GM19238 (cell line): ENCODE results near the gene WDTC1.

Experiments
- DNase-seq: peaks from one replicate; pipeline ENCODE4 v3.0.0; 2011; ENCODE audit warnings: low spot score; ENCODE audit not compliant: insufficient read length

Gene WDTC1

DNA sequence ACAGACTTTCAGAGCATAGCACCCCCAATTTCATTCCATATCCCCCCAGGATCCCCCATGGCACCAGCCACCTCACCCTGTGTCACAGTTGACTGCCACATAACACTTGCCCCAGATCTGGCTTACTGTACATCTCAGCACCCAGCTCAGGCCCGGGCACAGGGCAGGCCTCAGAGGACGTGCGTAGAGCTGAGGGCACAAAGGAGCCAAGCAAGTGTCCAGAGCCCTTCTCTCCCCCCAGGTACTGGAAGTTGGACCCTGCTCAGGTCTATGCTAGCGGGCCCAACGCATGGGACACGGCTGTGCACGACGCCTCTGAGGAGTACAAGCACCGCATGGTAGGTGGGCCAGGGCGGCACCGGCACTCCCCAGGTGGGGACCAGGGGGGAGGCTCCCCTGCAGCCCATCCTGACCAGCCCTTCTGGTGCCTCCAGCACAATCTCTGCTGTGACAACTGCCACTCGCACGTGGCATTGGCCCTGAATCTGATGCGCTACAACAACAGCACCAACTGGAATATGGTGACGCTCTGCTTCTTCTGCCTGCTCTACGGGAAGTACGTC lies 99.4 kb downstream of the WDTC1 start:
- DNase-seq: no peak

DNA sequence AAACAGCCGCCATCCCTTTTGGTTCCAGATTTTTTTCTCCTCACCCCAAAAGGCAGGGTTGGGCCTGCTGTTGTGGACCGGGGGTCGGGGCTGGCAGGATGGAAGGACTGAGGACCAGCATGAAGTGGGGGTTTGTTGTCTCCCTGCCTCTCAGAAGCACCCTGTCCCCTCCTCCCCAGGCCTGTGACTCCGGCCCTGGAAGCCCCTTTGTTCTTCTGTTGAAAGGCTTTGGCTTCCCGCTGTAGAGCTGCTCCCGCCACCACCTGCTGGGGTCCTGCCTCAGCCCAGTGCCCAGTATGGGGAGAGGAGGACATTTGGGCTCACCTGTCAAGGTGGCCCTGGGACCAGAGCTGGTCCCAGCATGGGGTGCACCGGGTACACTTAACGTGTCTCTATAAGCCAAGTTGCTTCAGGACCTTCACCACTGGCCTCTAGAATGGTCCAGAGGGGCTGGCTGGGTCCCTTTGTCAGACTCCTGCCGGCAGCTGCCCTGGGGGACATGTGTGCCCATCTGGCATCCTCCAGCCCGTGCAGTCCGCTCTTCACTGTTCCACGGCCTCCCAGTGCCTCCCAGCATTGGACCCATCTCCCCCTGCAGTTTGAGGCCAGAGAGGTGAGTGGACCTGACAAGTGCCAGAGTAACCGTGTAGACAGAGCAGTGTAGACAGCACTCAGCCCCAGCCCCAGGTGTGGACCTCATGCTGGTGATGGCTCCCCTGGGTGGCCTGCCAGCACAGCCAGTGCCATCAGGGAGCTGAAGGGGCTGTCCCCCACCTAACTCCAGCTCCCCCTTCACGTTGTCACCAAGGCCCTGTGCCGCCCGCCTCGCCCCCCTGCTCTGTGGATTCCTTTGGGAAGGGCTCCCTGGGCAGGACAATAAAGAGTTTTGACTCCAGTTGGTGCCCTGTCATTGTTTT lies 101.3 kb downstream of the WDTC1 start:
- DNase-seq: no peak

DNA sequence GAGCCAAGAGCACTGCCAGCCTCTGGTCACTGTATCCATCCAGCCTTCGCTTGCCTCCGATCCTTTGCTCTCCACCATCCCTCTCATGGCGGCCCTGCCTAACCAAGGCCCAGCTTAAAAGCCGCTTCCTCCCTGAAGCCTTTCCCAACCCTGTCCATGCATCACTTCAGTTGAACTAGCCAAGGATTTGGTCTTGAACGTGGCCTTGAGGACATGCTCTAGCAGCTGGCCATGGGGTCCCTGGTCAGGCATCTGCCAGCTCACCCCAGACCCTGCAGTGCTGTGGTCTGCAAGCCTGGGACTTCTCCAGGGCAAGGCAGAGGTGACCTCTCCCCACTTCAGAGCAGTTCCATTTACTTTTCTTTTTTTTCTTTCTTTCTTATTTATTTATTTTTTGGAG lies 102.3 kb downstream of the WDTC1 start:
- DNase-seq: no peak

DNA sequence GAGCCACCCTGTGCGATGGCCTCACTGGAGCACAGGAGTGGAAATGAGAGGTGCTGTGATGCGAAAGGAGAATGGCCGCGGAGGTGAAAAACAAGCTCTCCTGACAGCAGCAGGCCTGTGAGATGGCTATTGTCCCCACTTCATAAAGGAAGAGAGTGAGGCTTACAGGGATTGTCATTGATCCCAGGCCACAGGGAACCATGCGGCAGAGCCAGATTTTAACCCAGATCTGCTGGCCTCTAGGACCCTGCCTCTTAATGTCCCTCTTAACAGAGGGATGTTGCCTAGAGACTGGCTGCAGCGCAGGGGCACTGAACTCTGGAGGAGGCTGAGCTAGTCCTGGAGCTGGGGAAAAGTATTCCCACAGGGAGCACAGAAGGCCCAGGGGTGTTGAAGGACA lies 104.3 kb downstream of the WDTC1 start:
- no peak for DNase-seq

DNA sequence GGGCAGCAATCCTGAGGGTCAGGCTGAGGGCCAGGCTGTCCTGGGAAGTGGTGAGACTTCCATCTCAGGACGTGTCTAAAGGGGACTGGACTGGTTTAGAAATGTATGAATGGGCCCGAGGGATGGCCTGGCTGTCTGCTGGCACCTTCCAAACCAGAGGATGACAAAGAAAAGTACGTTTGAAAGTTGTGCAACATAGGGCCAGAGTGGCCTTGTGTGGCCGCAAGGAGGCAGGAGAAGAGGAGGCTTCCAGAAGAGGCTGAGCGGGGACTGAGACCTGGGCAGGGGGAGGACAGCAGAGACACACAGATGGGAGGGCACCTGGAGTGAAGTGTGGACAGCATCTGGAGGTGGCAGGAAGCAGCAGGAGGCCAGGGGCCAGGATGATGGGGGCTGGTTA lies 104.8 kb downstream of the WDTC1 start:
- no peak for DNase-seq

DNA sequence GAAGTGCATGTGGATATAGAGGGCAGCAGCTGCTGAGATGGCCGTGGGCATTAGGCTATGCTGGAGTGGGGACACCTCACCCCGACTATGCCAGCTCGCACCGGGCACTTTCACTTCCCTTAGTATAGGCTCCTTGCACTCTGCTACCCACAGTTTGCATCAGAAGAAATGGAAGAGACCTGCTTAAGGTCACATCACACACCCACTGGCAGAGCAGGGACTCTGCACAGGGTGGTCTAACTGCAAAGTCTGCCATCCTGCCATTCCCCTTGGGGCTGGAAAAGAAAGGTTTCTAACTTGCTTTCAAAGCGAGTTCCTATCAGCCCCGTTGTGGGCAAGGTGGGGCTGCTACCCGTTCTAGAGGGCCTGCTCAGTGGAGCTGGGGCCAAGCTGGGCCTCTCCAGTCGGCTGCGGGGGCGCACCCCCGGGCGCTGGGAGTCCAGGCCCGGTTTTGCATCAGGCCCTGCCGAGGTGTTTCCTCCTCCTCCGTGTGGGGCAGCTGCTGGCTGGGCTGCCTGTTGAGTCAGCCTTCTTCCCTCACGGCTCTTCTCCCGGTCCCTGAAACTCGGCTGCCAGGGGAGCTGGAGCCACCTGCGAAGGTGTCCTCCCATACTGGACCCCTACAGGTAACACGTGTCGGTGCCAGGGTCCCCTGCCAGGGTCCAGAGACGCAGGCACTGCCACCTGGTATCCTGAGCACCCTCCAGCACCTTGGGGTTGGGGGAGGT lies 107.3 kb downstream of the WDTC1 start, which contains the start of gene SYTL1:
Gene SYTL1, plus strand, starts transcription at position 498 of the 728 bp plus-strand sequence. CDS start 3,313 bp downstream, outside the sequence.
- DNase-seq: peak; percentile 90

DNA sequence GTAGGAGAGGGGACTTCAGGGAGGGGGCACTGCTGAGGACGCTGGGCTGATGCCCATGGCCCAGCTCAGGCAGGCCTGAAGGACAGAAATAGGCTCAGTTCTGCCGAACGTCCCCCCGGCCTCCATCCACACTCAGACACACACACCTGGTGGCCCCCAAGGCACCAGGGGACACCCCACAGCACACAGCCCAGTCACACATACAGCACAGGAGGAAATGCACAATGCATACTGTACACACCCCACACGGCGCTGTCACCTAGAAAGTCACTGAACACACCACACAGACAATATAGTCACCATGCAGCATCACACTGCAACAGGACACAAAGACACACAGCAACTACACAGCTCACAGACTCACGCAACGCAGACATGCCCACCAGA lies 108.0 kb downstream of the WDTC1 start:
- DNase-seq: no peak

DNA sequence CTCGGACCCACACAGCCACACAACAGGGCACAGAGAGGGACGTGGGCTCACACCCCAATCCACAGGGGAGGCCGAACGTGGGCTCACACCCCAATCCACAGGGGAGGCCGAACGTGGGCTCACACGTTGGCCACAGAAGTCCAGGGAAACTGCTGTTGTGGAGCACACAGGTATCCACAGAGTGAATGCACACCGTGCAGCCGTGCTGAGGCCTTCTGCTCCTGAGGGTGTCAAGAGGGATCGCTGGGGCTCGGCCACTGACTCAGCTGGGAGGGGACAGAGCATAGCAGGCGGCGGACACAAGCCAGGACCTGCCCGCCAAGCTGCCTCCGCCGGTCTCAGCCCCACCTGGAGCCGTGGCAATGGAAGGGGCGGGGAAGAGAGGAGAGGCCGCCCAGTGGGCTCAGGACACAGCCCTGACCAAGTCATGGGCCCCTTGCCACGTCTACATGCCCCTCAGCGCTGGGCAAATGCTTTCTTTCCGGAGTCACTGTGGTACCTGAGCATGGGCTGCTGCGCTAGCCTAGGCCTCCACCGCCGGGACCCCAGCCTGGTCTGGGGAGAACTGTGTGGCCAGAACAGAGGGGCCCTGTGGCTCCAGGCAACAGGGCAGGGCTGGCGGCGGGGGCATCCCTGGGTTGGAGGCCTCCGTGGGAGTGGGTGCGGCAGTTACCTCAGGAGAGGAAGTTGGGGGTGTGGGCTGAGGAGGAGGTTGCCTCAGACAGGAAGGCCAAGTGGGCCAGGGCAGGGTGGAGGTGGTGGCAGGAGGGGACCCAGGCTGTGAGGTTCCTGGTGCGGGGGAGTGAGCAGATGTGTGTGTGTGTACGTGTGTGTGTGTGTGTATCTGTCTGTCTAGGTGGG lies 108.6 kb downstream of the WDTC1 start:
- DNase-seq: peak; percentile 65

DNA sequence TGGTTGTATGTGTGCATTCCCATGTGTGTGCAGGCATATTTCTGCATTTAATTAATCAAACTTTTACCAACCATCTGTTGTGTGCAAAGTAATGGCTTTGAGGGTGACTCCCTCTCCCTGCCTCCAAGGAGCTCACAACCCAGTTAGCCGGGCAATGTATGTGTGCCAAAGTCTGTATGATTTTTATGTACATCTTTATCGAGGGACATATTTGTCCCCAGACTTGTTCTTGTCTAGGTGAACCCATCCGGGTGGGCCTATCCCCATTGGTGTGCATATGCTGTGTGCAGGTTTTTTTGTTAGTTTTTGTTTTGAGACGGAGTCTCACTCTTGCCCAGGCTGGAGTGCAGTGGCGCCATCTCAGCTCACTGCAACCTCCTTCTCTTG lies 109.2 kb downstream of the WDTC1 start:
- DNase-seq: no peak

DNA sequence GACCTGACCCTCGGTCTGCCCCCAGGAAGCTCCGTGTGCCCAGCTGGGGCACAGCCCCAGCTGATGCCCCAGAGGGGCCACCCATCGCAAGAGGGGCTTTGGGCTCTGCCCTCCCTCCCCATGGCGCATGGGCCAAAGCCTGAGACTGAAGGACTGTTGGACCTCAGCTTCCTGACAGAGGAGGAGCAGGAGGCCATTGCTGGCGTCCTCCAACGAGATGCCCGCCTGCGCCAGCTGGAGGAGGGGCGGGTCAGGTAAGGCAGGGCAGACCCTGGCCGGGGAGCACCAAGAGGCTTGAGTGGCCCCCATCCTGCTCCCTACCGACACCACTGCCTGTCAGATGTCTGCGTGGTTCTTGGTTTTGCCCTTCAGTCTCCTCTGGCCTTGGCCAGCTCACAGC lies 110.8 kb downstream of the WDTC1 start:
- no peak for DNase-seq

DNA sequence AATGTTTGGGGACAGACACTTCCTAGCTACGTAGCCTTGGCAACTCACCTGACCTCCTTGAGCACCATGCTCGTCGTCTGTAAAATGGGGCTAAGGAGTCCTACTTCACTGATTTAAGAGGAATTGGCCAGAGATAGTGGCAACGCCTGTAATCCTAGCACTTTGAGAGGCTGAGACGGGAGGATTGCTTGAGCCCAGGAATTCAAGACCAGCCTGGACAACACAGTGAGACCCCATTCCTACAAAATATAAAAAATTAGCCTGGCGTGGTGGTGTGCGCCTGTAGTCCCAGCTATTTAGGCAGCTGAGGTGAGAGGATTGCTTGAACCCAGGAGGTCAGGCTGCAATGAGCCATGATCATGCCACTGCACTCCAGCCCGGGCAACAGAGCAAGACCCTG lies 111.9 kb downstream of the WDTC1 start:
- DNase-seq: no peak

DNA sequence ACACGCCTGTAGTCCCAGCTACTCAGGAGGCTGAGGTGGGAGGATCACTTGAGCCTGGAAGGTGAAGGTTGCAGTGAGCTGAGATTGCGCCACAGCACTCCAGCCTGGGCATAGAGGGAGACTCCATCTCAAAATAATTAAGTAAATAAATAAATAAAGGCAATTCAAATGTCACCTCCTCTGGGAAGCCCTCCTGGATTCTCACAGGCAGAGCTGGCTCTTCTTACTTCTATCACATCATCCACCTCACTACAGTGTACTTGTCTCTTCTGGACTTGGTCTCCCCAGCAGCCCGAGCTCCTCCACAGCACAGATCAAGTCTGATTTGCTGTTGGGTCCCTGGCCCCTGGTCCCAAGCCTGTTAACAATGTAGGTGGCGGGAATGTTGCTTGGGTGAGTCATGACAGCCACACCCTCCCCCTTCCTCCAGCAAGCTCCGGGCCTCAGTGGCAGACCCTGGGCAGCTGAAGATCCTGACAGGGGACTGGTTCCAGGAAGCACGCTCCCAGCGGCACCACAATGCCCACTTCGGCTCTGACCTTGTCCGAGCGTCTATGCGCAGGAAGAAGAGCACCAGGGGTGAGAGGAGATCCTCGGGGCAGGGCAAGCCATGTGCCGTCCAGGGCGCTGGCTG lies 112.7 kb downstream of the WDTC1 start:
- no peak for DNase-seq

DNA sequence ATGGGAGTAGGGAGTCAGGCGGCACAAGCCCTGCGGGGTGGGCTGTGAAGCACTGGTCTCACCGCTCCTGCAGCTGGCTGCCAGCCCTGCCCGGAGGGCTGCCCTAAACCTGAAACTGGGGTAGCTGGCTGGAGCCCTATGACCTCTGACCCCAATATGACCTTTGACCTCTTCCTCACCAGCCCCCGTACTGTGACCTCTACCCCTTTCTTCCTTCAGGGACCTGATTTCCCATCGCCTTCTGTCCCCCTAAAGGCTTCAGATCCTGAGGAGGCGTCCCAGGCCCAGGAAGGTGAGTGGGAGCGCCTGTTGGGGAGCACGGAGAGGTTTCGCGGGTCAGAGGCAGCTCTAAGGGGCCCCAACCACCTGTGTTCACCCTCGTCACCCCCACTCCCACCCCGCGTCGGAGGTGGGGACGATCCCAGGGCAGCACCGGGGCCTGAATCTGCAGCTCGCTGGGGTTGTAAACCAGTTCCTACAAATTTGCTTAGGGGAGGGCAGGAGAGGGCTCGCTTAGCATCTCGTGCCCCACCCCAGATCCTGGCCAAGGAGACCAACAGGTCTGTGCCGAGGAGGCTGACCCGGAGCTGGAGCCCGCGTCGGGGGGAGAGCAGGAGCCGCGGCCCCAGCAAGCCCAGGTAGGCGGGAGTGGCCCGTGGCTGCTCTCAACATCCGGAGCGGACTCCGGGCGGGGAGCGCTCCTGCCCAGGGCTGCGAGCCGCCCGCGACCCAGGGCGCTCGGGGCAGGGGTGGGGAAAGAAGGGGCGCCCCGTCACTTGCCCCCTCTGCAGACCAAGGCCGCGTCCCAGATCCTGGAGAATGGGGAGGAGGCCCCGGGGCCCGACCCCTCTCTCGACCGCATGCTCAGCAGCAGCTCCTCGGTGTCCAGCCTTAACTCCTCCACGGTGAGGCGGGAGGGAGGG lies 114.7 kb downstream of the WDTC1 start:
- no peak for DNase-seq

DNA sequence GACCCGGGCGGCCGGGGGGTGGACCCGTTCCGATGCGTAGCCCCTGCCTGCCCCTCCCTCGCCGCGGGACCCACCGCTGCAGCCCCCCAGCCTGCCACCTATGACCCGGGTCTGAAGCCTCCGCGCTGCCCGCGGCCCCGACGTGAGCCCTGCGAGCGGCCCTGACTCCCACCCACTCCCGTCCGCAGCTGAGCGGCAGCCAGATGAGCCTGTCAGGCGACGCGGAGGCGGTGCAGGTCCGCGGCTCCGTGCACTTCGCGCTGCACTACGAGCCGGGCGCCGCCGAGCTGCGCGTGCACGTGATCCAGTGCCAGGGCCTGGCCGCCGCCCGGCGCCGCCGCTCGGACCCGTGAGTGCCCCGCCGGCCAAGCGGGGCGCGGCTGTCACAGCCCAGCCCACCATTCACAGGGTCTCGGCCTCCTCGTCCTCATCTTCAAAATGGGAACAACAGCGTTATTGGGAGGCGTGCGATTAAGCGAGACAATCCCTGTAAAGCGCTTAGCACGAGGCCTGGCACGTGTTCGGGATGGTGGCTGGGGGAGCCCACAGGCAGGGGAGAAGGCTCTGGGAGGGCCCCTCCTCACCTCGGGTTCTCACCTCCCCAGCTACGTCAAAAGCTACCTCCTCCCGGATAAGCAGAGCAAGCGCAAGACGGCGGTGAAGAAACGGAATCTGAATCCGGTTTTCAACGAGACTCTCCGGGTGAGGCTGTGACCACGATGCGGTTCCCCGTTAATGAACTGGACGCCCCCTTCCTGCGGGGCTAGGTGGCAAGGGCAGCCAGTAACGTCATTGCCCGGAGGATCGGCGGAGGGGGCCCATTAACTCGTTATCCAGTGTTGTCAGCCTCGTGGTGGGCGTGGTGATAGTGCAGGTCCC lies 115.6 kb downstream of the WDTC1 start:
- no peak for DNase-seq

DNA sequence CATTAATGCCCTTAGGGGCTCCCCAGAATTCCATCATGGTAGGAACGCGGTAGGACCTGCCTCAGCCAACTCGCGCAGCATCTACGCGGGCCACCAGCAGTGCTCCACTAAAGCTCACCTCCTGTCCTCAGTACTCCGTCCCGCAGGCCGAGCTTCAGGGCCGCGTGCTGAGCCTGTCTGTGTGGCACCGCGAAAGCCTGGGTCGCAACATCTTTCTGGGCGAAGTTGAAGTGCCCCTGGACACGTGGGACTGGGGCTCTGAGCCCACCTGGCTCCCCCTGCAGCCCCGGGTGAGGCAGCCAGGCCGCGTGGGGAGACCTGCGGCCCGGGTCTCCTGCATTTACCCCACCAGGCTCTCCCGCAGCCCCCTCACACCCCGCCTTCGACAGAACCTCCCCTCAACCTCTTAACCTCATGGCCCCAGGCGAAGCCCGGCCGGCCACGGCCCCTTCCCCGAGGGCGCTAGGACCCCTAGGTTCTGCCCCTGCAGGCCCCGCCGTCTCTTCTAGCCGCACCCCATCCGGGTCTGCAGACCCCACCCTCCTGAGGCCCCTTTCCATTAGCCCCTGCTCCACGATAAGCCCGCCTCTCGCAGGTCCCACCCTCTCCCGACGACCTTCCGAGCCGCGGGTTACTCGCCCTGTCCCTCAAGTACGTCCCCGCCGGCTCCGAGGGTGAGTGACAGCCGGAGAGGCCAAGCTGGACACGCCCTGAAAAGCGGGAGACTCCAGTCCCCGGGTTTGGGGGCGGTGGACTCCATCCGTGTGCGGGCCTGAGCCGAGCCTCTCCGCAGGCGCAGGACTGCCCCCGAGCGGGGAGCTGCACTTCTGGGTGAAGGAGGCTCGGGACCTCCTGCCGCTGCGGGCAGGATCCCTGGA lies 116.5 kb downstream of the WDTC1 start:
- no peak for DNase-seq

DNA sequence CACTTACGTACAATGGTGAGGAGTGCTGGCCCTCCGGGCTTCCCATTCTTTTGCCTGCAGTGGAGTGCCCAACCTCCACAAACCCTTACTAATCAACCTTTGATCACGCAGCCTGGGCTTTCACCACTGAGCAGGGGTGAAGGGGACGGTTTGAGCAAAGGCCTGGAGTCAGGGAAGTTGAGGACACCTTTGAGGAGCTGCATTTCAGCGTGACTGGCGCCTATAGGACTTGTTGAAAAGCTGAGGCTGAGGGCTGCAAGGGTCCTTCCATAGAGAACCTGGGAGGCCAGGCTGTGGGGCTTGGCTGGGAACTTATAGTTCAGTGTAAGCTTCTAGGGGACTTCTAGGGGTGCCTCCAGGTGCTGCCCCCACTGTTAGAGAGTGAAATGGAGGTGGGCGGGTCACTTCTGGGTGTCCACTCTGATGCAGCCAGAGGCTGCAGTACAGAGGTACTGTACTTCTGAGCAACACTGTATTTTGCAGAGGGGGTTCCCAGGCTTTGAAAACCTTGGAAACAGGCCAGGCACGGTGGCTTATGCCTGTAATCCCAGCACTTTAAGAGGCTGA lies 117.2 kb downstream of the WDTC1 start:
- DNase-seq: no peak

DNA sequence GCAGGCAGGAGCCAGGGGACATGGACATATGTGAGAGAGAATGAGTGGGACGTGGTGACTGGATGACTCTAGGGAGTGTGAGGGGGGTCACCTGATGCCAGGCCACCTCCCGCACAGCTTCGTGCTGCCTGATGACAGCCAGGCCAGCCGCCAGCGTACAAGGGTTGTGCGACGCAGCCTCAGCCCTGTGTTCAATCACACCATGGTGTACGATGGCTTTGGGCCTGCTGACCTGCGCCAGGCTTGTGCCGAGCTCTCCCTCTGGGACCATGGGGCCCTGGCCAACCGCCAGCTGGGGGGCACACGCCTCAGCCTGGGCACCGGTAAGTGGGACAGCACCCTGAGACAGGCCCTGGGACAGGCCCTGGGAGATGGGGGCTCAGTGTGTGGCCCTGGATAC lies 118.7 kb downstream of the WDTC1 start:
- DNase-seq: no peak
